HL-60 (cell line): ENCODE results near the gene NYNRIN.

ENCODE experiments used
- DNase-seq, 2 experiments: peaks; one replicate each; pipeline ENCODE4 v3.0.0-alpha.2; 2010 to 2020; ENCODE audit warnings: low read depth in 1 of 2, low spot score in 1 of 2
- H3K27ac ChIP-seq: fragments of 250-450 bp; sonication (Bioruptor Pico); replicated peaks from 2 replicates; pipeline ENCODE4 v1.5.1; 2020; ENCODE audit warnings: mild to moderate bottlenecking, moderate library complexity
- H3K27me3 ChIP-seq: fragments of 250-450 bp; sonication (Bioruptor Pico); 2 replicates; pipeline ENCODE4 v1.5.1; 2021; ENCODE audit warnings: mild to moderate bottlenecking, moderate library complexity; ENCODE audit not compliant: insufficient read depth, poor library complexity, severe bottlenecking
- H3K4me3 ChIP-seq: replicated peaks from 2 replicates; pipeline ENCODE4 v1.5.1; 2011; ENCODE audit warnings: mild to moderate bottlenecking, control low read depth, low read length; ENCODE audit not compliant: insufficient read depth
- GABPA ChIP-seq: IDR thresholded peaks from 2 replicates; pipeline ENCODE4 v1.6.1; 2012; ENCODE audit warnings: low read depth
- POLR2AphosphoS5 ChIP-seq: IDR thresholded peaks from 2 replicates; pipeline ENCODE4 v1.6.1; 2012; ENCODE audit warnings: low read depth
- SPI1 ChIP-seq: IDR thresholded peaks from 2 replicates; pipeline ENCODE4 v1.6.1; 2012; ENCODE audit warnings: low read depth, mild to moderate bottlenecking, borderline replicate concordance
- TF ChIP-seq, protein P1 (sequence below): IDR thresholded peaks from one replicate; pipeline ENCODE4 v1.5.1; 2011; ENCODE audit warnings: low read length, control low read depth, inconsistent platforms; ENCODE audit not compliant: insufficient read depth
- TF ChIP-seq, protein P2 (sequence below): IDR thresholded peaks from 2 replicates; pipeline ENCODE4 v1.6.1; 2012; ENCODE audit warnings: low read depth; ENCODE audit not compliant: insufficient replicate concordance

Gene NYNRIN

GRCh38 chr14:24439830-24440605, 41.2 kb downstream of the NYNRIN start:
- no peak for DNase-seq
- Histone ChIP-seq H3K27me3 (no peaks in the 10 kb centered on the region), H3K27ac (no peak overlapping the region), H3K4me3 (no peak overlapping the region)
- TF ChIP-seq POLR2AphosphoS5, result peak; percentile 47
- no peak for TF ChIP-seq SPI1

DNA sequence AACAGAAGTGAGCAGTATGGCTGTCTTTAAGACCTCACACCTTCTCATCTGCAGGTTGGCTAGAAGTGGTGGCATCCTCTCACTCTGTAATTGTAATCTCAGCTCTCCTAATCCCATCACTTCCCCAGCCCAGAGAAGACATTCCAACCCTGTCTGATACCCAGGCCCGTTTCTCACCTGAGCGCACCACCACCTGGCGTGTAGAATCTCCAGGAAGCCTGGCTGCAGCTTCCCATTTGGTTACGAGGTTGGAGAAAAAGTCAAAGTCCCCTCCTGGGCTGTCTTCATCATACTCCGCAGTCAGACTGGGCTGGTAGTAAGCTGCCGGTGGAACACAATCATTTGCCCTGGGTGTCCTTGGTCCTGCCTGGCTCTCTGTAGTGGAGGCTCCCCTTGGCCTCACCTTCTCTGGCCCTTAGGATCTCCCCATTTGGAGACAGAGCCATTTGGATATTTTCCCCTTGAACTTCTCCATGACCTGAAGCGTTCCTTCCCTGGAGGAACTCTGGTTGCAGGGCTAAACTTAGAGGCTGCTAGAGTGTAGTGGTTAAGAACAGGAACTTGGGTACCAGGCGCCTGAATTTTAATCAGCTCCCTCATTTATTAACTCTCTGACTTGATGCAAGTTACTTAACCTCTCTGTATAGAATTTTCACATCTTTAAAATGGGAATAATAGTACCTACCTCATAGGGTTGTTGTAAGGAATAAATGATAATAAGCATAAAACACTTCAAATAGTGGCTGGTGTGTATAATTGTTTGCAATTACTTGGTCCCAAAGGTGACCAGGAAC, 42.0 kb downstream of the NYNRIN start:
- TF ChIP-seq, protein P1, sequence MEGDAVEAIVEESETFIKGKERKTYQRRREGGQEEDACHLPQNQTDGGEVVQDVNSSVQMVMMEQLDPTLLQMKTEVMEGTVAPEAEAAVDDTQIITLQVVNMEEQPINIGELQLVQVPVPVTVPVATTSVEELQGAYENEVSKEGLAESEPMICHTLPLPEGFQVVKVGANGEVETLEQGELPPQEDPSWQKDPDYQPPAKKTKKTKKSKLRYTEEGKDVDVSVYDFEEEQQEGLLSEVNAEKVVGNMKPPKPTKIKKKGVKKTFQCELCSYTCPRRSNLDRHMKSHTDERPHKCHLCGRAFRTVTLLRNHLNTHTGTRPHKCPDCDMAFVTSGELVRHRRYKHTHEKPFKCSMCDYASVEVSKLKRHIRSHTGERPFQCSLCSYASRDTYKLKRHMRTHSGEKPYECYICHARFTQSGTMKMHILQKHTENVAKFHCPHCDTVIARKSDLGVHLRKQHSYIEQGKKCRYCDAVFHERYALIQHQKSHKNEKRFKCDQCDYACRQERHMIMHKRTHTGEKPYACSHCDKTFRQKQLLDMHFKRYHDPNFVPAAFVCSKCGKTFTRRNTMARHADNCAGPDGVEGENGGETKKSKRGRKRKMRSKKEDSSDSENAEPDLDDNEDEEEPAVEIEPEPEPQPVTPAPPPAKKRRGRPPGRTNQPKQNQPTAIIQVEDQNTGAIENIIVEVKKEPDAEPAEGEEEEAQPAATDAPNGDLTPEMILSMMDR, result no peak
- TF ChIP-seq, protein P2, sequence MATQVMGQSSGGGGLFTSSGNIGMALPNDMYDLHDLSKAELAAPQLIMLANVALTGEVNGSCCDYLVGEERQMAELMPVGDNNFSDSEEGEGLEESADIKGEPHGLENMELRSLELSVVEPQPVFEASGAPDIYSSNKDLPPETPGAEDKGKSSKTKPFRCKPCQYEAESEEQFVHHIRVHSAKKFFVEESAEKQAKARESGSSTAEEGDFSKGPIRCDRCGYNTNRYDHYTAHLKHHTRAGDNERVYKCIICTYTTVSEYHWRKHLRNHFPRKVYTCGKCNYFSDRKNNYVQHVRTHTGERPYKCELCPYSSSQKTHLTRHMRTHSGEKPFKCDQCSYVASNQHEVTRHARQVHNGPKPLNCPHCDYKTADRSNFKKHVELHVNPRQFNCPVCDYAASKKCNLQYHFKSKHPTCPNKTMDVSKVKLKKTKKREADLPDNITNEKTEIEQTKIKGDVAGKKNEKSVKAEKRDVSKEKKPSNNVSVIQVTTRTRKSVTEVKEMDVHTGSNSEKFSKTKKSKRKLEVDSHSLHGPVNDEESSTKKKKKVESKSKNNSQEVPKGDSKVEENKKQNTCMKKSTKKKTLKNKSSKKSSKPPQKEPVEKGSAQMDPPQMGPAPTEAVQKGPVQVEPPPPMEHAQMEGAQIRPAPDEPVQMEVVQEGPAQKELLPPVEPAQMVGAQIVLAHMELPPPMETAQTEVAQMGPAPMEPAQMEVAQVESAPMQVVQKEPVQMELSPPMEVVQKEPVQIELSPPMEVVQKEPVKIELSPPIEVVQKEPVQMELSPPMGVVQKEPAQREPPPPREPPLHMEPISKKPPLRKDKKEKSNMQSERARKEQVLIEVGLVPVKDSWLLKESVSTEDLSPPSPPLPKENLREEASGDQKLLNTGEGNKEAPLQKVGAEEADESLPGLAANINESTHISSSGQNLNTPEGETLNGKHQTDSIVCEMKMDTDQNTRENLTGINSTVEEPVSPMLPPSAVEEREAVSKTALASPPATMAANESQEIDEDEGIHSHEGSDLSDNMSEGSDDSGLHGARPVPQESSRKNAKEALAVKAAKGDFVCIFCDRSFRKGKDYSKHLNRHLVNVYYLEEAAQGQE, result no peak
- TF ChIP-seq POLR2AphosphoS5, result no peak
- Histone ChIP-seq H3K27ac (no peak overlapping the region), H3K27me3 (no peaks in the 10 kb centered on the region), H3K4me3 (no peak overlapping the region)
- DNase-seq, result no peak

DNA sequence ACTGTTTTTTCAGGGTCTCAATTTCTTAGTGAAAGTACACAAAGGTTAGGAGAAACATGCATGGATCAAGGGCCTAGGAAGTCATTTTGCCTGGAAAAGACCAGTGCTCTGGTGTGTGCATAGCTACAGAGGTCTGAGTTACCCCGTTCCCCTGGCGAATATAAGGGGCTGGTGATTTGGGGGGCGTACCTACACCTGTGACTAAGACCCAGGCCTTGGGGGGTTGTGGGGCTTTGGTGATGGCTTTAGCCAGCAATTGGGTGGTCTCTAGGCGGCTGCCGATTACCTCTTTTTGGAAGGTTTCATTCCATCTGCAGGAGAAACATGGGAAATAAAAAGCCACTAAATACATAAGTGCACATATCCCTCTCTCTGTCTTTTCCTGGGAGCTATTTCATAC, 42.7 kb downstream of the NYNRIN start:
- Histone ChIP-seq H3K27ac (peak overlapping the region; percentile 95), H3K4me3 (peak overlapping the region; percentile 80), H3K27me3 (no peaks in the 10 kb centered on the region)
- TF ChIP-seq, protein P1, result no peak
- TF ChIP-seq SPI1 (no peak), POLR2AphosphoS5 (no peak), GABPA (no peak)
- TF ChIP-seq, protein P2, result no peak
- DNase-seq, result no peak

DNA sequence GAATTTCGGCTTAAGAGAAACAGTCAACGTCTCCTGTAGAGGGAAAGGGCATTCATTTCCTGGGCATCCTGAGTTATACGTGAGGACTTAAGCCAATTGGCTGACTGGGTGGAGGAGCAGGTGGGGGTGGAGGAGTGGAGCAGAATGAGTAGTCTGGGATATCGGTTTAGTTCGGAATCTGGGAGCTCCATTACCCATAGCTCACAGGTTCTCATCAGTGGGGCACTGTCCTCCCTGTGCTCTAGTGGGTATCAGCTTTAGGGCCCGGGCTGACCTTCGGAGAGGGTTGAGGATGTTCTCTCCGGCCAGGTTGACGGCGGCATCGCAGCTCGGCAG, 43.1 kb downstream of the NYNRIN start:
- Histone ChIP-seq H3K27me3 (no peaks in the 10 kb centered on the region), H3K27ac (peak overlapping the region; percentile 95), H3K4me3 (peak overlapping the region; percentile 80)
- no peak for TF ChIP-seq GABPA
- TF ChIP-seq, protein P2, result no peak
- TF ChIP-seq SPI1, result no peak
- no peak for TF ChIP-seq POLR2AphosphoS5
- TF ChIP-seq, protein P1, result no peak
- no peak for DNase-seq
